PC-3 (cell line): ENCODE data around the gene FLYWCH1. TPM values are rescaled to one million over a fixed set of nuclear protein-coding genes. Genes with fewer than 3 reads are reported as not detected.

Experiments
- ATAC-seq: fragments of 200-7000 bp; cut with Tn5 transposase; 2 replicates; pipeline ENCODE4 v1.9.1; 2020; ENCODE audit warnings: mild to moderate bottlenecking, moderate library complexity
- BruUV-seq: library from RNA; stranded (reverse); fragments of 400-500 nt; replicated peaks from 2 replicates; lab custom pipeline; 2021; lab: Mats Ljungman, UMichigan
- CTCF ChIA-PET: fragments of 300-600 bp; sonication (Branson Sonifier 250); formaldehyde crosslinking; loops from one replicate; lab custom pipeline; 2022; ENCODE audit warnings: antibody characterized with exemption; lab: Charles Lee
- POLR2A ChIA-PET: fragments of 300-600 bp; sonication (Branson Sonifier 250); formaldehyde crosslinking; loops from one replicate; lab custom pipeline; 2022; ENCODE audit warnings: antibody characterized with exemption; ENCODE audit not compliant: unreplicated experiment; lab: Charles Lee
- DNase-seq: peaks from one replicate; pipeline ENCODE4 v3.0.0-alpha.2; 2015
- H2AFZ ChIP-seq: fragments of 300-600 bp; sonication (generic); 2 replicates; pipeline ENCODE4 v1.6.0; 2016; ENCODE audit warnings: antibody characterized with exemption, low read length
- H3F3A ChIP-seq: fragments of 300-600 bp; sonication (generic); one replicate; pipeline ENCODE4 v1.6.0; 2017; ENCODE audit warnings: antibody characterized with exemption, low read length, control low read depth, mild to moderate bottlenecking; ENCODE audit not compliant: unreplicated experiment
- H3K27ac ChIP-seq: fragments of 300-600 bp; sonication (generic); 2 replicates; pipeline ENCODE4 v1.5.1; 2016; ENCODE audit warnings: mild to moderate bottlenecking, low read length
- H3K27me3 ChIP-seq: fragments of 300-600 bp; sonication (generic); 2 replicates; pipeline ENCODE4 v1.6.1; 2016; ENCODE audit warnings: low read length, mixed read lengths
- H3K36me3 ChIP-seq: fragments of 300-600 bp; sonication (generic); 2 replicates; pipeline ENCODE4 v1.6.1; 2016; ENCODE audit warnings: low read depth, mixed run types, low read length, mixed read lengths
- H3K4me1 ChIP-seq: fragments of 300-600 bp; sonication (generic); 2 replicates; pipeline ENCODE4 v1.5.1; 2016; ENCODE audit warnings: low read length; ENCODE audit not compliant: insufficient read depth
- H3K4me2 ChIP-seq: fragments of 300-600 bp; sonication (generic); 2 replicates; pipeline ENCODE4 v1.6.0; 2016; ENCODE audit warnings: low read length
- H3K4me3 ChIP-seq: fragments of 300-600 bp; sonication (generic); 2 replicates; pipeline ENCODE4 v1.5.1; 2016; ENCODE audit warnings: mild to moderate bottlenecking, low read length, mixed read lengths
- H3K79me2 ChIP-seq: fragments of 300-600 bp; sonication (generic); 2 replicates; pipeline ENCODE4 v1.6.1; 2017; ENCODE audit warnings: low read length, mixed read lengths
- H3K9ac ChIP-seq: fragments of 300-600 bp; sonication (generic); 2 replicates; pipeline ENCODE4 v1.6.0; 2016; ENCODE audit warnings: mild to moderate bottlenecking, low read length
- H3K9me2 ChIP-seq: fragments of 300-600 bp; sonication (generic); replicated peaks from 2 replicates; pipeline ENCODE4 v1.6.1; 2016; ENCODE audit warnings: mixed run types, low read length, mixed read lengths
- H3K9me3 ChIP-seq: fragments of 300-600 bp; sonication (generic); 2 replicates; pipeline ENCODE4 v1.6.1; 2016; ENCODE audit warnings: low read length, mixed read lengths
- H4K20me1 ChIP-seq: fragments of 300-600 bp; sonication (generic); 2 replicates; pipeline ENCODE4 v1.6.1; 2016; ENCODE audit warnings: low read length, mixed read lengths
- EZH2 ChIP-seq: fragments of 300-600 bp; sonication (generic); IDR thresholded peaks from one replicate; pipeline ENCODE4 v1.6.1; 2017; ENCODE audit warnings: antibody characterized with exemption, mild to moderate bottlenecking, low read length; ENCODE audit not compliant: unreplicated experiment
- EZH2phosphoT487 ChIP-seq: fragments of 300-600 bp; sonication (generic); IDR thresholded peaks from 2 replicates; pipeline ENCODE4 v1.6.1; 2018; ENCODE audit warnings: mild to moderate bottlenecking, antibody characterized with exemption, low read length, borderline replicate concordance
- intact Hi-C: fragments of 100-400 bp; cut with micrococcal nuclease; formaldehyde crosslinking; loops from 2 replicates; pipeline ENCODE4 v1.9.0; 2023
- total RNA-seq: library from RNA; depleted of rRNA; stranded (reverse); fragments of >200 nt; gene quantifications from 2 replicates; pipeline ENCODE4 v1.2.3, GENCODE V29; 2014; rRNA removed
- TF ChIP-seq, protein P1 (sequence below): fragments of 300-600 bp; sonication (generic); conservative IDR thresholded peaks from 2 replicates; pipeline ENCODE4 v1.5.1; 2017; ENCODE audit warnings: antibody characterized with exemption, low read depth, mild to moderate bottlenecking, low read length

FLYWCH1 gene
- total RNA-seq, 1 experiment from 2014 or later: 41.4 TPM

DNA sequence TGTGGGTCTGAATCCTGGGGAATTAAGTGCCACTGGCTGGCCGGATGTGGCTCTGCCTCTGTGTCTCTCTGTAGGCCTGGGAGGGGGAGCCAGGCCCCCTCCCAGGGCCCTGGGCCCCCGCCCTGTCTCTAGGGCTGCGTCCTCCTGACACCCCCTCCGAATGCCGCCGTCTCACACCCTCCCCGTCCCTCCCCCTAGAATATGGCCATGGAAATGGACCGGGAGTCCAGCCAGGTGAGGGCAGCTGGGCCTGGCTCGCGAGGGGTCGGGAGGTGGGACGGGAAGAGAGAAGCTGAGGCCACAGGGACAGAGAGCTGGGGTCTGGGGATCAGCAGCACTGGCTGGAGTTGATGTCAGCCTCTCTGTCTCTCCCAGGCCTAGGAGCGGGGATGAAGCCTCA, 84.6 kb downstream of the FLYWCH1 start:
- H3K4me2 ChIP-seq: no peak overlapping the region
- H2AFZ ChIP-seq: no peak overlapping the region
- H3K9me3 ChIP-seq: no peaks in the 10 kb centered on the region
- TF ChIP-seq EZH2phosphoT487 (no peak), EZH2 (no peak)
- TF ChIP-seq, protein P1, sequence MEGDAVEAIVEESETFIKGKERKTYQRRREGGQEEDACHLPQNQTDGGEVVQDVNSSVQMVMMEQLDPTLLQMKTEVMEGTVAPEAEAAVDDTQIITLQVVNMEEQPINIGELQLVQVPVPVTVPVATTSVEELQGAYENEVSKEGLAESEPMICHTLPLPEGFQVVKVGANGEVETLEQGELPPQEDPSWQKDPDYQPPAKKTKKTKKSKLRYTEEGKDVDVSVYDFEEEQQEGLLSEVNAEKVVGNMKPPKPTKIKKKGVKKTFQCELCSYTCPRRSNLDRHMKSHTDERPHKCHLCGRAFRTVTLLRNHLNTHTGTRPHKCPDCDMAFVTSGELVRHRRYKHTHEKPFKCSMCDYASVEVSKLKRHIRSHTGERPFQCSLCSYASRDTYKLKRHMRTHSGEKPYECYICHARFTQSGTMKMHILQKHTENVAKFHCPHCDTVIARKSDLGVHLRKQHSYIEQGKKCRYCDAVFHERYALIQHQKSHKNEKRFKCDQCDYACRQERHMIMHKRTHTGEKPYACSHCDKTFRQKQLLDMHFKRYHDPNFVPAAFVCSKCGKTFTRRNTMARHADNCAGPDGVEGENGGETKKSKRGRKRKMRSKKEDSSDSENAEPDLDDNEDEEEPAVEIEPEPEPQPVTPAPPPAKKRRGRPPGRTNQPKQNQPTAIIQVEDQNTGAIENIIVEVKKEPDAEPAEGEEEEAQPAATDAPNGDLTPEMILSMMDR: no peak
- ATAC-seq (no peak), DNase-seq (no peak)
- BruUV-seq: no TSS peak
- no peaks in the 10 kb centered on the region for H3F3A ChIP-seq
- H3K36me3 ChIP-seq: no peaks in the 10 kb centered on the region
- no peak overlapping the region for H3K9ac ChIP-seq
- H3K79me2 ChIP-seq: no peaks in the 10 kb centered on the region
- peaks cover 16% of the 10 kb centered on the region for H3K4me1 ChIP-seq
- POLR2A ChIA-PET: no interaction called here
- intact Hi-C loops: no loop called here
- CTCF ChIA-PET: no interaction called here
- H4K20me1 ChIP-seq: no peaks in the 10 kb centered on the region
- no peaks in the 10 kb centered on the region for H3K27me3 ChIP-seq
- H3K9me2 ChIP-seq: no peaks in the 10 kb centered on the region
- H3K27ac ChIP-seq: no peak overlapping the region
- H3K4me3 ChIP-seq: no peak overlapping the region

DNA sequence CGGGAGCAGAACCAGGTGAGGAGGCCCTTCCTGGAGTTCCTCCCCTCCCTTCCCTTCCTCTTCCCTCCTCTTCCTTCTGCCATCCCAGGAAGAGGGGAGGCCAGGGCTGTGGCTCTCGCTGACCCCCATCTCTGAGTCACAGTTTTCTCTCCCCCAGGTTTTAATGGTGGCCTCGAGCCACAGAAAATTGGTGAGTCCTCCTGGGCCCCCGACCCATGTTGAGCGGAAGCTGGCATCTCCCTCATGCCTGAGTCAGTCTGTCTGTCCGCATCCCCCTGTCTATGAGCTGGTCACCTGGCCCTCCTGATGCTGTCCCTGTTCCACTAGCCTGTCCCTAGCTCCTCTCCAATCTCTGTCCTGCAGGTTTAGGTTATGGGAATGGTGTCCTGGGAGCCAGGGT, 88.2 kb downstream of the FLYWCH1 start:
- ATAC-seq (no peak), DNase-seq (no peak)
- BruUV-seq: no TSS peak
- no peak overlapping the region for H2AFZ ChIP-seq
- H3K4me2 ChIP-seq: no peak overlapping the region
- no peaks in the 10 kb centered on the region for H3K9me3 ChIP-seq
- H3K36me3 ChIP-seq: no peaks in the 10 kb centered on the region
- no peak overlapping the region for H3K9ac ChIP-seq
- 0 out of 2 replicates have a peak, but pooled peaks cover 2% of the 10 kb centered on the region for H3K79me2 ChIP-seq
- H3K4me1 ChIP-seq: no peaks in the 10 kb centered on the region
- H3F3A ChIP-seq: no peaks in the 10 kb centered on the region
- no peaks in the 10 kb centered on the region for H3K9me2 ChIP-seq
- POLR2A ChIA-PET: no interaction called here
- TF ChIP-seq, protein P1: no peak
- TF ChIP-seq EZH2: no peak
- CTCF ChIA-PET: no interaction called here
- H3K27ac ChIP-seq: no peak overlapping the region
- no peaks in the 10 kb centered on the region for H4K20me1 ChIP-seq
- H3K27me3 ChIP-seq: no peaks in the 10 kb centered on the region
- intact Hi-C loops: no loop called here
- H3K4me3 ChIP-seq: no peak overlapping the region

DNA sequence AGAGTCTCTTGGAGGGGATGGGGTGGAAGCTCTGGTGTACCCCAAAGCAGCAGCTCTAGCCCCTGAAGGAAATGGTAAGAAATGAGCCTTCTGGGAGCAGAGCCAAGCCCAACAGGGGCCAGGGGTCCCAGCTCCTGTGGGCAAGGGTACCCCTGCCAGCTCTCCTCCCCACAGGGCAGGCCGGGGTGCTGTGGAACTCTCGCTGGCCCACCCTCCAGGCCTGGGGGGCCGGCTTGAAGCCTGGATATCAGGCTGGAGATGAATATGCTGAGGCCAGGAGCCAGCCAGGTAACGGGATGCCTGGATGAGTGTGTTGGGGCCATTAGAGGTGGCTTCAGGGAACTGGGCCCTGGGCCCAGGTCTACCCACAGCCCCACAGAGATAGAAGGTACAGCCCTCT, 88.8 kb downstream of the FLYWCH1 start:
- ATAC-seq (no peak), DNase-seq (no peak)
- intact Hi-C loops: no loop called here
- ChIA-PET POLR2A (no interaction called here), CTCF (no interaction called here)
- no peaks in the 10 kb centered on the region for H3K9me2 ChIP-seq
- H3K79me2 ChIP-seq: 0 out of 2 replicates have a peak, but pooled peaks cover 3% of the 10 kb centered on the region
- no peaks in the 10 kb centered on the region for H3K36me3 ChIP-seq
- BruUV-seq: no TSS peak
- no peak overlapping the region for H3K27ac ChIP-seq
- H4K20me1 ChIP-seq: no peaks in the 10 kb centered on the region
- no peak overlapping the region for H2AFZ ChIP-seq
- H3K4me2 ChIP-seq: no peak overlapping the region
- no peaks in the 10 kb centered on the region for H3F3A ChIP-seq
- no peaks in the 10 kb centered on the region for H3K4me1 ChIP-seq
- TF ChIP-seq, protein P1: no peak
- TF ChIP-seq EZH2phosphoT487: no peak
- no peak for TF ChIP-seq EZH2
- H3K9ac ChIP-seq: no peak overlapping the region
- no peaks in the 10 kb centered on the region for H3K9me3 ChIP-seq
- no peak overlapping the region for H3K4me3 ChIP-seq
- no peaks in the 10 kb centered on the region for H3K27me3 ChIP-seq

Other genes with a start within 250 kb of the FLYWCH1 start
- gene KCTD5, start 229.4 kb upstream of the FLYWCH1 start, total RNA-seq: 52.2 and 62.1 TPM in 2 replicates
- 1.2 TPM in 1 of 2 replicates, not detected in the other for gene PRSS27, start 191.7 kb upstream of the FLYWCH1 start, total RNA-seq
- 72.6 and 182 TPM in 2 replicates for gene SRRM2, start 159.3 kb upstream of the FLYWCH1 start, total RNA-seq
- gene ELOB, start 134.7 kb upstream of the FLYWCH1 start, total RNA-seq: 203 and 289 TPM in 2 replicates
- gene PRSS33, start 124.4 kb upstream of the FLYWCH1 start, total RNA-seq: 0.11 TPM in 1 of 2 replicates, not detected in the other
- gene PRSS41, start 113.5 kb upstream of the FLYWCH1 start, total RNA-seq: not detected in 2 replicates
- gene PRSS21, start 94.7 kb upstream of the FLYWCH1 start, total RNA-seq: not detected in 2 replicates
- gene ZG16B, start 81.6 kb upstream of the FLYWCH1 start, total RNA-seq: 8.6 and 17.0 TPM in 2 replicates
- gene PRSS22, start 53.8 kb upstream of the FLYWCH1 start, total RNA-seq: 36.9 and 42.5 TPM in 2 replicates
- 92.0 and 100 TPM in 2 replicates for gene FLYWCH2, start 28.7 kb upstream of the FLYWCH1 start, total RNA-seq
- gene KREMEN2, start 52.3 kb downstream of the FLYWCH1 start, total RNA-seq: 3.6 and 7.1 TPM in 2 replicates
- 37.9 and 45.0 TPM in 2 replicates for gene PAQR4, start 57.4 kb downstream of the FLYWCH1 start, total RNA-seq
- gene PKMYT1, start 68.5 kb downstream of the FLYWCH1 start, total RNA-seq: 51.9 and 109 TPM in 2 replicates
- 0.33 and 1.2 TPM in 2 replicates for gene CLDN9, start 101.0 kb downstream of the FLYWCH1 start, total RNA-seq
- not detected in 2 replicates for gene CLDN6, start 106.3 kb downstream of the FLYWCH1 start, total RNA-seq
- gene TNFRSF12A, start 108.4 kb downstream of the FLYWCH1 start, total RNA-seq: 667 and 713 TPM in 2 replicates
- 56.4 and 56.6 TPM in 2 replicates for gene HCFC1R1, start 112.0 kb downstream of the FLYWCH1 start, total RNA-seq
- gene THOC6, start 112.1 kb downstream of the FLYWCH1 start, total RNA-seq: 40.3 and 47.3 TPM in 2 replicates
- 16.3 and 27.7 TPM in 2 replicates for gene BICDL2, start 125.0 kb downstream of the FLYWCH1 start, total RNA-seq
- 0.29 and 0.51 TPM in 2 replicates for gene MMP25, start 134.6 kb downstream of the FLYWCH1 start, total RNA-seq
- gene IL32, start 153.7 kb downstream of the FLYWCH1 start, total RNA-seq: 8.8 and 10.8 TPM in 2 replicates
- gene ZSCAN10, start 187.4 kb downstream of the FLYWCH1 start, total RNA-seq: not detected in 2 replicates
- 19.0 and 27.0 TPM in 2 replicates for gene ZNF205, start 200.7 kb downstream of the FLYWCH1 start, total RNA-seq
- gene ZNF213, start 223.1 kb downstream of the FLYWCH1 start, total RNA-seq: 3.6 and 9.6 TPM in 2 replicates